Measurements from ENCODE around the gene RPP25L.

- TF ChIP-seq POLR2AphosphoS5 (IDR thresholded peaks at IDR 0.05; ENCODE audit: low read depth), result no peak
- no peak for TF ChIP-seq CTCF (IDR thresholded peaks at IDR 0.05; ENCODE audit: insufficient read depth, low read length)
Measured at GRCh38 chr9:34655394-34655793, 43.5 kb upstream of the RPP25L start.
